Urothelium cell line (cell line): ENCODE measurements around the gene TRIM6.
"Not testable (repeated sequence)": the region's sequence is repeated elsewhere in the genome, so short reads cannot be mapped to it uniquely, and the experiment has no call there.

Source experiments
- DNase-seq: peaks from one replicate; pipeline ENCODE4 v3.0.0; 2011; ENCODE audit warnings: low spot score, mixed read lengths
- FAIRE-seq: peaks from 2 replicates; lab custom pipeline; 2011; peaks lifted over from hg19 to GRCh38; lab: Jason Lieb, UNC

Gene TRIM6

GRCh38 chr11:5596607-5597201 lies at the start of gene TRIM6:
Gene TRIM6, plus strand, starts transcription at chr11:5596637. Its CDS starts 261 bp downstream, at chr11:5596898.
- FAIRE-seq: no peak
- DNase-seq: peak; percentile 75

GRCh38 chr11:5547982-5548381 lies 48.5 kb upstream of the TRIM6 start:
- DNase-seq (no peak), FAIRE-seq (no peak)

- DNase-seq (no peak), FAIRE-seq (no peak)
Observed at GRCh38 chr11:5548440-5548839, 48.0 kb upstream of the TRIM6 start, which contains the start of gene OR52H1. Gene OR52H1, minus strand, starts transcription at chr11:5548540. Its CDS starts 3,035 bp downstream, at chr11:5545505.

GRCh38 chr11:5550440-5551095 lies 45.9 kb upstream of the TRIM6 start:
- no peak for FAIRE-seq
- peak; percentile 62 for DNase-seq

- FAIRE-seq: no peak
- no peak for DNase-seq
Observed at GRCh38 chr11:5553343-5553742, 43.1 kb upstream of the TRIM6 start.

GRCh38 chr11:5556596-5557188 lies 39.7 kb upstream of the TRIM6 start:
- no peak for FAIRE-seq
- no peak for DNase-seq

GRCh38 chr11:5557751-5558150 lies 38.7 kb upstream of the TRIM6 start:
- FAIRE-seq: no peak
- no peak for DNase-seq

GRCh38 chr11:5564259-5565019 lies 32.0 kb upstream of the TRIM6 start:
- no peak for FAIRE-seq
- DNase-seq: no peak

- no peak for FAIRE-seq
Observed at GRCh38 chr11:5574654-5575053, 21.8 kb upstream of the TRIM6 start.

GRCh38 chr11:5575152-5575551 lies 21.3 kb upstream of the TRIM6 start:
- FAIRE-seq (no peak), DNase-seq (no peak)

More at GRCh38 chr11:5574654-5575053, 21.8 kb upstream of the TRIM6 start:
- DNase-seq: no peak

GRCh38 chr11:5577101-5577500 lies 19.3 kb upstream of the TRIM6 start:
- FAIRE-seq: no peak
- no peak for DNase-seq

- DNase-seq: no peak
- no peak for FAIRE-seq
Observed at GRCh38 chr11:5580577-5580976, 15.9 kb upstream of the TRIM6 start, which contains the start of gene OR52B6. Gene OR52B6, plus strand, starts transcription at chr11:5580877. Its CDS starts 0 bp downstream, at chr11:5580877.

GRCh38 chr11:5581014-5581413 lies 15.4 kb upstream of the TRIM6 start:
- FAIRE-seq (no peak), DNase-seq (no peak)

GRCh38 chr11:5584458-5584857 lies 12.0 kb upstream of the TRIM6 start:
- DNase-seq, FAIRE-seq: not testable (repeated sequence)

- not testable (repeated sequence) for DNase-seq, FAIRE-seq
Observed at GRCh38 chr11:5589906-5590305, 6.5 kb upstream of the TRIM6 start.

GRCh38 chr11:5591613-5592012 lies 4.8 kb upstream of the TRIM6 start:
- FAIRE-seq (no peak), DNase-seq (no peak)

- no peak for FAIRE-seq
- no peak for DNase-seq
Observed at GRCh38 chr11:5592615-5593014, 3.8 kb upstream of the TRIM6 start.

- no peak for FAIRE-seq
Observed at GRCh38 chr11:5593146-5593545, 3.3 kb upstream of the TRIM6 start.

GRCh38 chr11:5597953-5598352 lies 1.5 kb downstream of the TRIM6 start:
- DNase-seq (no peak), FAIRE-seq (no peak)

More at GRCh38 chr11:5593146-5593545, 3.3 kb upstream of the TRIM6 start:
- DNase-seq: no peak

GRCh38 chr11:5600374-5600851 lies 4.0 kb downstream of the TRIM6 start:
- DNase-seq (peak; percentile 75), FAIRE-seq (no peak)

GRCh38 chr11:5602791-5603190 lies 6.4 kb downstream of the TRIM6 start:
- not testable (repeated sequence) for FAIRE-seq, DNase-seq
